Heart left ventricle (tissue), 16 donors: ENCODE measurements around the gene PI4KA. TPM values are rescaled to one million over a fixed set of nuclear protein-coding genes. Genes with fewer than 3 reads are reported as not detected.

Experiments used
- ATAC-seq, 4 donors: fragments of 200-7000 bp; cut with Tn5 transposase; one replicate each; pipeline ENCODE4 v1.9.1; 2020 to 2022; ENCODE audit warnings: moderate library complexity in 4 of 4, mild to moderate bottlenecking in 3 of 4, moderate number of reproducible peaks in 1 of 4
- DNase-seq, 5 donors: peaks; one replicate each; pipeline ENCODE4 v3.0.0-alpha.2; 2020
- H3K27ac ChIP-seq, 12 donors: fragments of 200-600 bp; sonication (generic) in 4 of 12; one replicate each; pipeline versions ENCODE4 v1.5.0 to v1.8.0; 2016 to 2022; ENCODE audit warnings: mild to moderate bottlenecking in 2 of 12
- H3K27me3 ChIP-seq, 9 donors: fragments of 200-600 bp; sonication (generic) in 2 of 9; one replicate each; pipeline versions ENCODE4 v1.5.1 to v1.8.0; 2016 to 2022; ENCODE audit warnings: mild to moderate bottlenecking in 3 of 9
- H3K36me3 ChIP-seq, 9 donors: fragments of 200-600 bp; sonication (generic) in 2 of 9; one replicate each; pipeline versions ENCODE4 v1.5.0 to v1.8.0; 2018 to 2022; ENCODE audit warnings: mild to moderate bottlenecking in 2 of 9
- H3K4me1 ChIP-seq, 12 donors: fragments of 200-600 bp; sonication (generic) in 4 of 12; one replicate each; pipeline versions ENCODE4 v1.5.0 to v1.8.0; 2016 to 2022; ENCODE audit warnings: mild to moderate bottlenecking in 3 of 12
- H3K4me3 ChIP-seq, 12 donors: fragments of 200-600 bp; sonication (generic) in 4 of 12; one replicate each; pipeline versions ENCODE4 v1.5.0 to v1.8.0; 2017 to 2022; ENCODE audit warnings: mild to moderate bottlenecking in 9 of 12, moderate library complexity in 4 of 12
- H3K9me3 ChIP-seq, 12 donors: fragments of 200-600 bp; sonication (generic) in 4 of 12; one replicate each; pipeline versions ENCODE4 v1.5.0 to v1.8.0; 2016 to 2022; ENCODE audit warnings: mild to moderate bottlenecking in 1 of 12
- CTCF ChIP-seq, 12 donors: fragments of 200-600 bp; sonication (generic) in 4 of 12; IDR thresholded peaks; one replicate each; pipeline versions ENCODE4 v1.5.0 to v1.8.0; 2018 to 2022; ENCODE audit warnings: antibody characterized with exemption in 12 of 12, mild to moderate bottlenecking in 5 of 12
- POLR2A ChIP-seq, 2 donors: fragments of 450-650 bp; IDR thresholded peaks; one replicate each; pipeline ENCODE4 v1.6.1; 2017; ENCODE audit warnings: antibody characterized with exemption in 2 of 2, mild to moderate bottlenecking in 2 of 2, moderate library complexity in 2 of 2
- WGBS, 4 donors: extraction: QIAGEN DNeasy Blood & Tissue Kit in 2 of 4; methylation state at CpG; one replicate each; pipeline versions ENCODE4 v1.1.5 to v1.1.7; 2013 to 2018; 5-methylcytosine and 5-hydroxymethylcytosine counted together
- intact Hi-C, 10 donors: fragments of 100-400 bp; cut with DNase I; formaldehyde crosslinking; loops; one replicate each; pipeline versions ENCODE4 v1.11.1 to v1.14.2; 2022
- polyA plus RNA-seq, 2 donors: library from polyadenylated mRNA; stranded (reverse); fragments of 200-250 nt; gene quantifications; one replicate each; pipeline ENCODE4 v1.2.3, GENCODE V29; 2013
- total RNA-seq, 9 donors: library from RNA; depleted of rRNA in 2 of 9; stranded (reverse); fragments of >200 nt in 2 of 9; fragmentation: NEBNext Ultra II Directional in 3 of 9; extraction: Animal tissue kit (Norgen Biotek cat#: 25700) in 3 of 9; gene quantifications; one replicate each; pipeline versions ENCODE4 v1.1.0 to v1.2.4, GENCODE V29; 2016 to 2023
- donor health status: ischemic (EF 13 %, LVEDD 7.1; RV severe dilation, severe dysfunction).
- donor health status: healthy with polysubstance abuse.
- donor health status: DM: no; HTN: yes; CAD: no.
- donor health status: DM: no; HTN: no; CAD: no.
- donor health status: ischemic (EF 25% LVEDD 6.9; RV normal size, moderate dysfunction).
- donor health status: ischemic (EF 25% LVEDD 5.7; RV mildly dilated, moderate dysfunction).
- donor health status: healthy.
- donor health status: DM: yes; HTN: yes; CAD: no.
- donor health status: ischemic (EF 35%, LVEDD 5.7; RV mildly dilated, moderate dysfunction).
- donor health status: nonischemic (EF 11% LVEDD 7.7; RV severe dilation, severe dysfunction).
- donor health status: DM: yes; HTN: yes; CAD: no.
- donor health status: PGD.
- donor health status: ischemic (EF 29% LVEDD 5.4; RV normal size, mild dysfunction).
- donor health status: nonischemic (EF 23%, LVEDD 6.1; RV moderate dilation, normal function).

Gene PI4KA
- total and polyA plus RNA-seq, 11 donors = 20.6 to 66.4 (median 46.9) TPM

- TF ChIP-seq CTCF (IDR thresholded peaks at IDR 0.05) = no peak
- TF ChIP-seq POLR2A (IDR thresholded peaks at IDR 0.05) = no peak
- H3K27ac ChIP-seq = no peak overlapping the region
- peaks cover 0 to 24% (median 12%) of the 10 kb centered on the region in 9 donors for H3K36me3 ChIP-seq
- WGBS, 4 donors = 76 to 86% (median 85%) methylated on average over 3 of the region's 3 CpGs
- H3K4me1 ChIP-seq = peaks cover 0 to 76% (median 32%) of the 10 kb centered on the region in 12 donors
- DNase-seq (no peak), ATAC-seq (no peak)
- H3K27me3 ChIP-seq = no peaks in the 10 kb centered on the region
- H3K9me3 ChIP-seq = no peaks in the 10 kb centered on the region
- no peak overlapping the region for H3K4me3 ChIP-seq
- intact Hi-C loops = loop anchor here in 2 of 10 donors (10.0 kb wide), 2 partner anchors 49 to 119 kb away; partner anchors contain the start of genes CRKL (in 1 of the 2) and LZTR1 (in 1 of the 2)
Measured at GRCh38 chr22:20865331-20865730, 6.7 kb upstream of the PI4KA start.

- Histone ChIP-seq H3K27ac (no peak overlapping the region), H3K36me3 (peaks cover 0 to 18% (median 10%) of the 10 kb centered on the region in 9 donors), H3K27me3 (no peaks in the 10 kb centered on the region), H3K9me3 (no peaks in the 10 kb centered on the region), H3K4me3 (no peak overlapping the region), H3K4me1 (peaks cover 0 to 86% (median 40%) of the 10 kb centered on the region in 12 donors)
- WGBS, 4 donors = 86 to 90% (median 90%) methylated on average over 12 of the region's 12 CpGs
- peak in 1 of 4 donors; percentile 2 for ATAC-seq
- DNase-seq = no peak
- TF ChIP-seq CTCF (IDR thresholded peaks at IDR 0.05) = no peak
- intact Hi-C loops = loop anchor here in 3 of 10 donors (5.0 to 10.0 kb wide), 3 partner anchors 50 to 120 kb away; partner anchors contain the start of genes LZTR1 (in 2 of the 3) and CRKL (in 1 of the 3)
Measured at GRCh38 chr22:20864186-20864908, 5.7 kb upstream of the PI4KA start.

DNA sequence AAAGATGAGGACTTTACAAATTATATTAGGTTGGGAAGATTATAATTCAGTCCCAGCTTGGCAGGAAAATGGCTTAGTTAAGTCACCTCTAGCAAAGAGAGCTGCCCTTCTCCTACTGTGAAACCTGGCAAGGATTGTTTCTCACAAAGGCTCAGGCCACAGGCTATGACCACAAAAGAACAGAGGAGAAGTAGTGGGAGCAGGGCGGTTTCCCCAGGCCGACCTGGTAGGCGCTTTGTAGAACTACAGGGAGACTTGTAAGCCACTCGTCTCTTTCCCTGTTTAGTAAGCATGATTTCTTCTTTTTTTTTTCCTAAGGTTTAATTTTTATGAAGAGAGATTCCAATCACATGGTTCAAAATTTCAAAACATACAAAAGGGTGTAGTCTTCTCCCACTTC, 4.8 kb upstream of the PI4KA start:
- TF ChIP-seq POLR2A (IDR thresholded peaks at IDR 0.05) = no peak
- TF ChIP-seq CTCF (IDR thresholded peaks at IDR 0.05) = no peak
- Histone ChIP-seq H3K36me3 (peaks cover 0 to 17% (median 9%) of the 10 kb centered on the region in 9 donors), H3K4me3 (no peak overlapping the region), H3K27me3 (no peaks in the 10 kb centered on the region), H3K4me1 (peaks cover 0 to 83% (median 36%) of the 10 kb centered on the region in 12 donors), H3K9me3 (no peaks in the 10 kb centered on the region), H3K27ac (peak overlapping the region in 1 of 12 donors; percentile 53)
- WGBS, 4 donors = 84 to 92% (median 86%) methylated on average over 4 of the region's 4 CpGs
- DNase-seq = no peak
- ATAC-seq = no peak
- intact Hi-C loops = loop anchor here in 3 of 10 donors (5.0 to 10.0 kb wide), 3 partner anchors 51 to 121 kb away; partner anchors contain the start of genes LZTR1 (in 2 of the 3) and CRKL (in 1 of the 3)

GRCh38 chr22:20862540-20862939, 3.9 kb upstream of the PI4KA start:
- H3K27me3 ChIP-seq = no peaks in the 10 kb centered on the region
- intact Hi-C loops = loop anchor here in 3 of 10 donors (5.0 to 10.0 kb wide), 3 partner anchors 52 to 122 kb away; partner anchors contain the start of genes LZTR1 (in 2 of the 3) and CRKL (in 1 of the 3)
- DNase-seq = no peak
- H3K36me3 ChIP-seq = peaks cover 0 to 17% (median 9%) of the 10 kb centered on the region in 9 donors
- H3K4me1 ChIP-seq = peaks cover 0 to 79% (median 31%) of the 10 kb centered on the region in 12 donors
- no peak for TF ChIP-seq CTCF (IDR thresholded peaks at IDR 0.05)
- no peak for TF ChIP-seq POLR2A (IDR thresholded peaks at IDR 0.05)
- H3K27ac ChIP-seq = no peak overlapping the region
- H3K9me3 ChIP-seq = no peaks in the 10 kb centered on the region
- no peak overlapping the region for H3K4me3 ChIP-seq
- 85 to 96% (median 92%) methylated on average over 2 of the region's 2 CpGs for WGBS, 4 donors
- no peak for ATAC-seq
